GM12873 (cell line): ENCODE measurements around the gene AHNAK.

Source experiments
- TF ChIP-seq, protein P1 (sequence below): IDR thresholded peaks from 2 replicates; pipeline ENCODE4 v1.5.1; 2012; ENCODE audit warnings: low read depth, mild to moderate bottlenecking, moderate library complexity, low read length, control low read depth; ENCODE audit not compliant: insufficient read depth; ENCODE audit errors: missing control alignments

The AHNAK gene

DNA sequence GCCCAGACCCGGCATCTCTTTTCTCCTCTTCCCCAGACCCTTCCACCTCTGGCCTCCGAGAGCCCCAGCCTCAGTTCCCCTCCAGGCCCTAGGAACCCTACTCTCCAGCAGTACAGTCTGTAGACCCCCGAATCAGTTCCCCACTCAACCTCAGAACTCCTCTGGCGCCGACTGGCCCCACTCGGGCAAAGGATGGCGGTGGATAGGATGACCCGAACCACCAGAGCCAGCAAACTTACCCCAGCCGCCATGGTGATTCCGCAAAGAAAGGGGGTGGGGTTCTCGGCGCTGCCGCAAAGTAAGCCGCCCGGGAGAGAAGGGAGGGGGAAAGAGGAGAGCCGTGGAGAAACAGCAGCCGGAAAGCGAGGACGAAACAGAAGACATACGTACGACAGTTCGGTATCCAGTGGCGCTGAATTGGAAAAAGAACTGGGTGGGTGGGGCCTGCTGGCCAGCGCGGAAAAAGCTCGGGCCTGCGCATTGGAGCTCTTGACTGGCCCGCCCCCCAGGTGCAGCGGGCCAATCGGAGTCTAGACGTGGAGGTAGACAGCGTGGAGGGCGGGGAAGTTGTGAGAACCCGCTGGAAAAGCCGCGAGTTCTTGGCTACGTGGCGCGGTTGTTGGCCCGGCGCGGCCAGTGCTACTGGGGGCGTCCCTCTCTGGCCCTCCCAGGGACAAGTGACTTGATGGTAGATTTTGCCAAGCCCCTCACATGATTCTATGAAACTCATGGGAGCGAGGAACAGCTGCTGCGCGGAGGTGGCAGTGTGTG is 27.2 kb upstream of the AHNAK start, which contains the start of gene EEF1G:
EEF1G (minus strand) TSS at position 300 of the 771 bp plus-strand sequence; CDS start at position 251, 49 bp downstream.
- TF ChIP-seq, protein P1, sequence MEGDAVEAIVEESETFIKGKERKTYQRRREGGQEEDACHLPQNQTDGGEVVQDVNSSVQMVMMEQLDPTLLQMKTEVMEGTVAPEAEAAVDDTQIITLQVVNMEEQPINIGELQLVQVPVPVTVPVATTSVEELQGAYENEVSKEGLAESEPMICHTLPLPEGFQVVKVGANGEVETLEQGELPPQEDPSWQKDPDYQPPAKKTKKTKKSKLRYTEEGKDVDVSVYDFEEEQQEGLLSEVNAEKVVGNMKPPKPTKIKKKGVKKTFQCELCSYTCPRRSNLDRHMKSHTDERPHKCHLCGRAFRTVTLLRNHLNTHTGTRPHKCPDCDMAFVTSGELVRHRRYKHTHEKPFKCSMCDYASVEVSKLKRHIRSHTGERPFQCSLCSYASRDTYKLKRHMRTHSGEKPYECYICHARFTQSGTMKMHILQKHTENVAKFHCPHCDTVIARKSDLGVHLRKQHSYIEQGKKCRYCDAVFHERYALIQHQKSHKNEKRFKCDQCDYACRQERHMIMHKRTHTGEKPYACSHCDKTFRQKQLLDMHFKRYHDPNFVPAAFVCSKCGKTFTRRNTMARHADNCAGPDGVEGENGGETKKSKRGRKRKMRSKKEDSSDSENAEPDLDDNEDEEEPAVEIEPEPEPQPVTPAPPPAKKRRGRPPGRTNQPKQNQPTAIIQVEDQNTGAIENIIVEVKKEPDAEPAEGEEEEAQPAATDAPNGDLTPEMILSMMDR = no peak

DNA sequence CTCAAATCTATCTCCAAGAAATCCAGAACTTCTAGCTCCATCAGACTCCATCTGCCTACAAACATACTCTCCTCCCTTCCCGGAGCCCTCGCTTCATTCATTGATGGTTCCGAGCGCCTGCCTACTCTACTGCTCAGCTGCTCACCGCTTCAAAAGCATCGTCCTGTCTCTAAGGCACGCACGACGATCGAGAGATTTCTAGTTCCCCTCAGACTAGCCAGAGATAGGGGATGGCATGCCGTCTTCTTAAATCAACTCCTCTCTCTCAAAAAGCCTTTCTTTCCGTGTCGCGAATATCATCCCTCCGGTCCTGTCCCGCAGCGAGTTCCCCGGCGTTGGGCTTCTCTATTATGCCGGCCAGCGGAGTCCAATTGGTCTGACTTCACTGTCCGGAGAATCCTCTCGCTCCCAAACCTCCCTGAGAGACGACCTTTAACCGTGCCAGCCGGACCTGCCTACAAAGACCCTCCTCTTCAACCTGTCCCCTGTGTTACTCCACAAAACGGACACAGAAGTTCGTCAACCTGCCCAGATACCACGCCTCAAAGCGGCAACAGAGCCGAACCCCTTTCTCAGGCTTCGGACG is 26.5 kb upstream of the AHNAK start:
- TF ChIP-seq, protein P1 = no peak

DNA sequence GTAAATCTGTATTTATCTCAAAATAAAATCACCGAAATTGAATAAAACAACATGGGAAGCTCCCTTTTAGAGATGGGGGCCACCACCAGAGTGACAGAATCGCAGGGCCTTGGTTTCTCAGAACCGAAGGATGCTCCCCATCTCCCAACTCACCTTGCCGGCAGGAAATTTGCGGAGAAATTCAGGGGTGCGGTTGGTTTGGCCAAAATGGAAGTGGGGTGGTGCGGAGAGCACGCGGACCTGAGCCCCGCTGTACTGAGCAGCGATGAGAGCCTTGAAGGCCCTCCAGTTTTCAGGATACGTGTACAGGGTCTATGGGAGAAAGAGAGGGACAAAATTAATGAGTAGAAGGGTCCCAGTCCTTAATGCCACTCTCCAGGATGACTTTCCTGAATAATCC is 25.8 kb upstream of the AHNAK start:
- TF ChIP-seq, protein P1 = no peak

DNA sequence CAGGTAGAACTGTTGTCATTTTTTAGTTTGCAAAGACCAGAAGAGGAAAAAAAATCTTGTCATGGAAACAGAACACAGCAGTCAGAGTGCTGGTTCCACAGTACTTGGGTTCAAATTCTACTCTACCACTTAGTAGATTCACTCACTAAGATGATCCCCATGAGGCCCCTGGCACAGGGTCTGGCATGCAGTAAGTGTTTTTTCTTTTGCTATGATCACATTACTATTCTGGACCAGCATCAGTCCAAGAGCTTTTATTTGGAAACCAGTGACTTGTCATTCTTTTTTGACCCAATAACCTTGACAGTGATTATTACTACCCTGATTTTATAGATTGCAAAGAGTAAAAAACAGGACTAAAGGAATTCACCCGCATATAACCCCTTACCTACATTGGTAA is 23.0 kb upstream of the AHNAK start:
- TF ChIP-seq, protein P1 = no peak

DNA sequence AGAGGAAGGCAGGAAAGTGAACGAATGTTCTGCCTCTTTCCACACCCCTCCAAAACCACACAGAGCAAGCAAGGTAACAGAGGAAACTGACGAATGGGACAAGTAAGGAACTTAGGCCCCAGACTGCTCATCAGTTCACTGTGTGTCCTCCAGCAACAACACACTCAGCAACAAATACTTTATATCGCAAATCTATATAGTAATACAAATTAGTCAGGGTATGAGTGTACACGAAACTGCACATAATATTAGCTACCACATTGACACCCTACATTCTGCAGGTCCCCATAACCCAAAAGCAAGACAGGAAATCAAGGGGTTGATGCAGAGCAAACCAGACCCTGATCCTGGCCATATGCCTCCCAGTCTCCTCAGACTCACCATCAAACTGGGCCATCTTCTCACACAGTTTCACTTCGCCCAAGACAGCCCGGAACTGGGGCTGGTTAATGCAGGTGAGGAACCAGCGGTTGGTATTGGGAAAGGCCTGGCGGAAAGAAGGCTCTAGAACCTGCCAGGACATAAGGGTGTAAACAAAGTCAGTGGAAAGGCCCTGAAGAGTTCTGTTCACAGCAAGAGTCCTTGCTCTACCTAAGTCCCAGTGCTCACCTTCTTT is 20.5 kb upstream of the AHNAK start:
- TF ChIP-seq, protein P1 = no peak

DNA sequence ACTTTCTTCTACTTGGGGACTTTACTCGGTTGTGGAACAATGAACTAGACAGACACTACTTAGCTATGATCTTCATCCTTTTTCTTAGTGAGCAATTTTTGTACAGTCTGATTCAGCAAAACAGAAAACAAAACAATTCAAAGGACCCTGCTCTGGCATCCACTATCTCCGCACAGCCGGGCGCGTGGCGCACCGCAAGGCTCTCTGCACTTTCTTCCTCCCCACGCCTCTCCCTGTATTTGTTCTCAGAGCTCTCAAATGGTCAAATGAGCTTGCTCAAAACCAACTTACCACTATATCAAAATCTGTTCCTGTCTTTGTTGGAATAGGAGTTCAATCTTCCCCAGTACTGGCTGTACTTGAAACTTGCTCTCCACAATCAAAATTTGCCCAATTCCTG is 19.6 kb upstream of the AHNAK start:
- TF ChIP-seq, protein P1 = no peak

DNA sequence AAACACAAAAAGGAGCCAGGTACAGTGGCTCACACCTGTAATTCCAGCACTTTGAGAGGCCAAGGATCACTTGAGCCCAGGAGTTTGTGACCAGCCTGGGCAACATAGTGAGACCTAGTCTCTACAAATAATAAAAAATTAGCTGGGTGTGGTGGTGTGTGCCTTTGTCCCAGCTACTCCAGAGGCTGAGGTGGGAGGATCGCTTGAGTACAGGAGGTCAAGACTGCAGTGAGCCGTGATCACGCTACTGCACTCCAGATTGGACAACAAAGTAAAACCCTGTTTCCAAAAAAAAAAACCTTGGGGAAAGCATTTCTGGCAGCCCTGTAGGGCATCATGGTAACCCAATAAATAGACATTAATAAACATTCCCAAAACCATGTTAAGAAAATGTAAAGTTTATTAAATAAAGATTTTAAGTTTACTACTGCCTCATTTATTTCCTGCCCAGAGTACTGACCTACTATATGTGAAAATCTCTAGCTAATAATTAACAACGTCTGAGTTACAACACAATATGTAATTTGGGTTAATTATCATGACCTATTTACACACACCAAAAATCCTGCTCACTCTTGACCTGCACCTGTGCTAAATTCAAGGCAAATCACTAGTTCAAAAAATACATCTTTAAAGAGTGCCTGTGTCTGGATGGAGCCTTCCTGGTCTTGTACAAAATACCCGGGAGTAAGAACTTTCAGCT is 18.6 kb upstream of the AHNAK start:
- TF ChIP-seq, protein P1 = no peak
